Measurements from ENCODE around the gene NANOS2. TPM values are rescaled to one million over a fixed set of nuclear protein-coding genes. Genes with fewer than 3 reads are reported as not detected.

NANOS2 gene
- total and polyA plus RNA-seq, 2 donors (not counting 1 experiment from before 2014, with no cell fraction given) = not detected

DNA sequence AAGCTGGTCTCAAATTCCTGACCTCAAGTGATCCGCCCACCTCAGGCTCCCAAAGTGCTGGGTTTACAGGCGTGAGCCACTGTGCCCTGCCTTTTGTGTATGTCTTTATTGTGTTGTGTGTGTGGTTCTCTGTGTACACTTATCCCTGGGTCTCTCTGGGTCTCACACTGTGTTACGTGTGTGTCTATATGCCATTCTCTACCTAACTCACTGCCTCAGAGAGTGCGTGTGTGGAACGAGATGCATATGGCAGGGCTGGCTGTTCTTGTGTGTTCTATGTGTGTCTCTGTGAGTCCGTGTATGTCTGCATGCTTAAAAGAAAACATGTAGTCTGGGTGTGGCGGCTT, 40.0 kb downstream of the NANOS2 start:
- Histone ChIP-seq H3K9me3 (ENCODE audit: control insufficient read depth, insufficient read depth, low read depth, low read length) (no peaks in the 10 kb centered on the region), H3K9ac (ENCODE audit: insufficient read depth, low read length) (no peak overlapping the region), H3K27me3 (ENCODE audit: control insufficient read depth, insufficient read depth, low read length) (peaks cover 14% of the 10 kb centered on the region), H3K36me3 (ENCODE audit: control insufficient read depth, insufficient read depth, low read length) (no peaks in the 10 kb centered on the region), H2AFZ (ENCODE audit: low read length) (no peak overlapping the region), H3K4me3 (replicated peaks in 1 of 4; ENCODE audit: control extremely low read depth in 1 of 4, insufficient read depth in 1 of 4, low read depth in 3 of 4, low read length in 4 of 4) (no peak overlapping the region), H3K79me2 (ENCODE audit: control insufficient read depth, insufficient read depth, low read length) (no peaks in the 10 kb centered on the region), H3K4me2 (ENCODE audit: extremely low read depth, insufficient read depth, low read length) (no peak overlapping the region), H3K27ac (ENCODE audit: insufficient read depth, low read length) (no peak overlapping the region), H4K20me1 (ENCODE audit: control insufficient read depth, extremely low read depth, insufficient read depth, low read length) (no peaks in the 10 kb centered on the region), H3K4me1 (ENCODE audit: control insufficient read depth, extremely low read depth, insufficient read depth, low read length) (no peaks in the 10 kb centered on the region)
- no peak for TF ChIP-seq EZH2 (IDR thresholded peaks at IDR 0.05; ENCODE audit: low read length, missing control alignments)
- TF ChIP-seq, protein P1, sequence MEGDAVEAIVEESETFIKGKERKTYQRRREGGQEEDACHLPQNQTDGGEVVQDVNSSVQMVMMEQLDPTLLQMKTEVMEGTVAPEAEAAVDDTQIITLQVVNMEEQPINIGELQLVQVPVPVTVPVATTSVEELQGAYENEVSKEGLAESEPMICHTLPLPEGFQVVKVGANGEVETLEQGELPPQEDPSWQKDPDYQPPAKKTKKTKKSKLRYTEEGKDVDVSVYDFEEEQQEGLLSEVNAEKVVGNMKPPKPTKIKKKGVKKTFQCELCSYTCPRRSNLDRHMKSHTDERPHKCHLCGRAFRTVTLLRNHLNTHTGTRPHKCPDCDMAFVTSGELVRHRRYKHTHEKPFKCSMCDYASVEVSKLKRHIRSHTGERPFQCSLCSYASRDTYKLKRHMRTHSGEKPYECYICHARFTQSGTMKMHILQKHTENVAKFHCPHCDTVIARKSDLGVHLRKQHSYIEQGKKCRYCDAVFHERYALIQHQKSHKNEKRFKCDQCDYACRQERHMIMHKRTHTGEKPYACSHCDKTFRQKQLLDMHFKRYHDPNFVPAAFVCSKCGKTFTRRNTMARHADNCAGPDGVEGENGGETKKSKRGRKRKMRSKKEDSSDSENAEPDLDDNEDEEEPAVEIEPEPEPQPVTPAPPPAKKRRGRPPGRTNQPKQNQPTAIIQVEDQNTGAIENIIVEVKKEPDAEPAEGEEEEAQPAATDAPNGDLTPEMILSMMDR (conservative IDR thresholded peaks at IDR 0.05 in 1 of 2, IDR thresholded peaks at IDR 0.05 in 1 of 2; ENCODE audit: low read depth in 1 of 2, low read length in 2 of 2) = no peak
- DNase-seq (ENCODE audit: low read depth in 2 of 2) = no peak

DNA sequence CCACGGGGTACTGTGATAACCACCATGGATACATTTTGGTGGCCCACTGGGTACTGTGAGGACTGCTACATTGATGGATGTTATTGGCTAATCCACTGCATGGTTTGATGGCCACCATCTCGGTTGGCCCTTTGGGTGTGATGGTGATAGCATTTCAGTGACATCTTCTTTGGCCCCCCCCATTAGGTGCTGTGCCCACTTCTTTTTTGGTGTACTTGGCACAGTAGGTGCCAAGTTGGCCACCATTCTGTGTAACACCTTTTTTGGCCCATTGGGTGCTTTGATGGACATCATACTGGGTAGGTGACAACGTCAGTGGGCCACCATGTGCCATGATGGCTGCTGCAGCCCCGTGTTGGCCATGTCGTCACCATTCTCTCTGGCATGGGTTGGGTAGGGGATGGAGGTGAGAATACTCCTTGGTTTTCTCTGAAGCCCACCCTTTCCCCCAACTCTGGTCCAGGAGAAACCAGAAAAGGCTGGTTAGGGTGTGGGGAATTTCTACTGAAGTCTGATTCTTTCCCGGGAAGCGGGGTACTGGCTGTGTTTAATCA, 41.3 kb downstream of the NANOS2 start:
- TF ChIP-seq, protein P1 (conservative IDR thresholded peaks at IDR 0.05 in 1 of 2, IDR thresholded peaks at IDR 0.05 in 1 of 2; ENCODE audit: low read depth in 1 of 2, low read length in 2 of 2) = no peak
- no peak for TF ChIP-seq EZH2 (IDR thresholded peaks at IDR 0.05; ENCODE audit: low read length, missing control alignments)
- H3K79me2 ChIP-seq (ENCODE audit: control insufficient read depth, insufficient read depth, low read length) = no peaks in the 10 kb centered on the region
- H3K4me3 ChIP-seq (replicated peaks in 1 of 4; ENCODE audit: control extremely low read depth in 1 of 4, insufficient read depth in 1 of 4, low read depth in 3 of 4, low read length in 4 of 4) = no peak overlapping the region
- H4K20me1 ChIP-seq (ENCODE audit: control insufficient read depth, extremely low read depth, insufficient read depth, low read length) = no peaks in the 10 kb centered on the region
- H3K4me1 ChIP-seq (ENCODE audit: control insufficient read depth, extremely low read depth, insufficient read depth, low read length) = no peaks in the 10 kb centered on the region
- no peaks in the 10 kb centered on the region for H3K36me3 ChIP-seq (ENCODE audit: control insufficient read depth, insufficient read depth, low read length)
- no peak overlapping the region for H3K4me2 ChIP-seq (ENCODE audit: extremely low read depth, insufficient read depth, low read length)
- no peaks in the 10 kb centered on the region for H3K9me3 ChIP-seq (ENCODE audit: control insufficient read depth, insufficient read depth, low read depth, low read length)
- no peak for DNase-seq (ENCODE audit: low read depth in 2 of 2)
- no peak overlapping the region for H3K9ac ChIP-seq (ENCODE audit: insufficient read depth, low read length)
- H3K27ac ChIP-seq (ENCODE audit: insufficient read depth, low read length) = no peak overlapping the region
- no peak overlapping the region for H2AFZ ChIP-seq (ENCODE audit: low read length)
- H3K27me3 ChIP-seq (ENCODE audit: control insufficient read depth, insufficient read depth, low read length) = peaks cover 14% of the 10 kb centered on the region

DNA sequence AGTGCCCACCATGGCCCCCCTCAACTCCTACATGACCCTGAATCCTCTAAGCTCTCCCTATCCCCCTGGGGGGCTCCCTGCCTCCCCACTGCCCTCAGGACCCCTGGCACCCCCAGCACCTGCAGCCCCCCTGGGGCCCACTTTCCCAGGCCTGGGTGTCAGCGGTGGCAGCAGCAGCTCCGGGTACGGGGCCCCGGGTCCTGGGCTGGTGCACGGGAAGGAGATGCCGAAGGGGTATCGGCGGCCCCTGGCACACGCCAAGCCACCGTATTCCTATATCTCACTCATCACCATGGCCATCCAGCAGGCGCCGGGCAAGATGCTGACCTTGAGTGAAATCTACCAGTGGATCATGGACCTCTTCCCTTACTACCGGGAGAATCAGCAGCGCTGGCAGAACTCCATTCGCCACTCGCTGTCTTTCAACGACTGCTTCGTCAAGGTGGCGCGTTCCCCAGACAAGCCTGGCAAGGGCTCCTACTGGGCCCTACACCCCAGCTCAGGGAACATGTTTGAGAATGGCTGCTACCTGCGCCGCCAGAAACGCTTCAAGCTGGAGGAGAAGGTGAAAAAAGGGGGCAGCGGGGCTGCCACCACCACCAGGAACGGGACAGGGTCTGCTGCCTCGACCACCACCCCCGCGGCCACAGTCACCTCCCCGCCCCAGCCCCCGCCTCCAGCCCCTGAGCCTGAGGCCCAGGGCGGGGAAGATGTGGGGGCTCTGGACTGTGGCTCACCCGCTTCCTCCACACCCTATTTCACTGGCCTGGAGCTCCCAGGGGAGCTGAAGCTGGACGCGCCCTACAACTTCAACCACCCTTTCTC, 42.3 kb downstream of the NANOS2 start:
- Histone ChIP-seq H3K4me3 (replicated peaks in 1 of 4; ENCODE audit: control extremely low read depth in 1 of 4, insufficient read depth in 1 of 4, low read depth in 3 of 4, low read length in 4 of 4) (no peak overlapping the region), H2AFZ (ENCODE audit: low read length) (no peak overlapping the region)

More for the DNA sequence above, 42.3 kb downstream of the NANOS2 start:
- no peak overlapping the region for H3K27ac ChIP-seq (ENCODE audit: insufficient read depth, low read length)
- H3K4me2 ChIP-seq (ENCODE audit: extremely low read depth, insufficient read depth, low read length) = no peak overlapping the region
- peaks cover 17% of the 10 kb centered on the region for H3K27me3 ChIP-seq (ENCODE audit: control insufficient read depth, insufficient read depth, low read length)
- no peak for DNase-seq (ENCODE audit: low read depth in 2 of 2)
- no peaks in the 10 kb centered on the region for H3K9me3 ChIP-seq (ENCODE audit: control insufficient read depth, insufficient read depth, low read depth, low read length)
- H3K36me3 ChIP-seq (ENCODE audit: control insufficient read depth, insufficient read depth, low read length) = no peaks in the 10 kb centered on the region
- no peak overlapping the region for H3K9ac ChIP-seq (ENCODE audit: insufficient read depth, low read length)
- no peaks in the 10 kb centered on the region for H3K4me1 ChIP-seq (ENCODE audit: control insufficient read depth, extremely low read depth, insufficient read depth, low read length)
- no peaks in the 10 kb centered on the region for H3K79me2 ChIP-seq (ENCODE audit: control insufficient read depth, insufficient read depth, low read length)
- TF ChIP-seq EZH2 (IDR thresholded peaks at IDR 0.05; ENCODE audit: low read length, missing control alignments) = no peak
- TF ChIP-seq, protein P1 (conservative IDR thresholded peaks at IDR 0.05 in 1 of 2, IDR thresholded peaks at IDR 0.05 in 1 of 2; ENCODE audit: low read depth in 1 of 2, low read length in 2 of 2) = no peak
- H4K20me1 ChIP-seq (ENCODE audit: control insufficient read depth, extremely low read depth, insufficient read depth, low read length) = no peaks in the 10 kb centered on the region

Measured in fibroblast of lung (primary cell).